ENCODE measurements around the gene RIPPLY3. TPM values are rescaled to one million over a fixed set of nuclear protein-coding genes. Genes with fewer than 3 reads are reported as not detected.
"Not testable (repeated sequence)": the region's sequence is repeated elsewhere in the genome, so short reads cannot be mapped to it uniquely, and the experiment has no call there.

Gene RIPPLY3
- total RNA-seq, 2 experiments from 2014 or later, result 0.17 TPM; not detected in 1

- no peak overlapping the region for H3K4me3 Mint-ChIP-seq
- ChIA-PET POLR2A (no interaction called here), CTCF (interaction anchor here (0.6 to 1.0 kb wide), 2 partner anchors 9 to 562 kb away, joined by 3 read pairs; no protein-coding TSS in a partner anchor)
- H3K4me1 Mint-ChIP-seq, result peaks cover 8% of the 10 kb centered on the region
- no peak overlapping the region for H3K27ac Mint-ChIP-seq
- no peaks in the 10 kb centered on the region for H3K36me3 Mint-ChIP-seq (ENCODE audit: low read depth)
- H3K27me3 Mint-ChIP-seq, result peaks cover 2% of the 10 kb centered on the region
- H3K9me3 Mint-ChIP-seq, result no peaks in the 10 kb centered on the region
- no peak for DNase-seq
Measured at GRCh38 chr21:37040212-37040611, 33.7 kb downstream of the RIPPLY3 start.

DNA sequence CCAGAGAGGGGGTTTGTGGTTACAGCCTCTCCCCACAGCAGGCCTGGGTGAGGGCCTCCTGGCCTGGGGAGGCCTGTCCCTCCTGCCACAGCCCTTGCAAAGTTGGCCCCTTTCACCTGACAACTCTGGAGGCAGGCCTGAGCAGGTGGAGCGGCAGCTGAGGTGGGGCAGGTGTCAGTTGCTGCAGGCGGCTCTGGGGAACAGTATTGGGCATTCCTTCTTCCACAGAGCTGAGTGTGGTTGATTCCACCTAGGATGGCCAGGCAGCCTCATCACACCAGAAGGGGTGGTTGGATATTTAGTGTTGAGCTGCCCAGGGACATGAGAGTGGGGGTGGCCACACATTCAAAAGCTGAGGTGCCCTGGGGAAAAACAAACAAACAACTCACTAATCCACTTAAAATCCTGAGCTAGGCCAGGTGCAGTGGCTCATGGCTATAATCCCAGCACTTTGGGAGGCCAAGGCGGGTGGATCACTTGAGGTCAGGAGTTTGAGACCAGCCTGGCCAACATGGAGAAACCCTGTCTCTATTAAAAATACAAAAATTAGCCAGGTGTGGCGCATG lies 35.3 kb downstream of the RIPPLY3 start:
- Mint-ChIP-seq H3K9me3 (no peaks in the 10 kb centered on the region), H3K4me1 (peaks cover 15% of the 10 kb centered on the region), H3K36me3 (ENCODE audit: low read depth) (no peaks in the 10 kb centered on the region), H3K4me3 (no peak overlapping the region), H3K27me3 (peaks cover 4% of the 10 kb centered on the region), H3K27ac (no peak overlapping the region)
- ChIA-PET POLR2A (no interaction called here), CTCF (interaction anchor here (1.2 kb wide), 1 partner anchor 10 kb away, joined by 3 read pairs; no protein-coding TSS in a partner anchor)
- DNase-seq, result no peak

DNA sequence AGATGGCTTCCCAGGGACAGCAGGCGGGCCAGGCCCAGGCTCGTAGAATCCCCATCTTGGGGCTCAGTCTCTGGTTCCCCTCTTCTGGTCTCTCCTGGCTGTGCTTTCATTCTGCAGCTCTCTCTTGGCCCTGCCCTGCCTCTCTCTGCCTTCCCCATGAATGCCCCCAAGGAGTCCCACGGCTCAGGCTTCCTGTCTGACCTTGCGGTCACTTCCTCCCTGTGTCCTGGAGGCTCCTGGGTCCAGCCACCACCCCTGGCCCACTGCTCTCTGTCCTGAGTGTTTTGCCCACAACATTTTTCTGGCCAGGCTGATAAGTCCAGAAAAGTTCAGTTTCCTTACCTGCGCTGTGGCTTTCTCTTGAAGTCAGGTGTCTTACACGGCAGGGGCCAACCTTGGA lies 37.3 kb downstream of the RIPPLY3 start:
- no peaks in the 10 kb centered on the region for H3K9me3 Mint-ChIP-seq
- ChIA-PET CTCF (interaction anchor here (0.6 kb wide), 1 partner anchor 77 kb away, joined by 3 read pairs; no protein-coding TSS in a partner anchor), POLR2A (no interaction called here)
- no peaks in the 10 kb centered on the region for H3K36me3 Mint-ChIP-seq (ENCODE audit: low read depth)
- DNase-seq, result no peak
- H3K27me3 Mint-ChIP-seq, result peaks cover 14% of the 10 kb centered on the region
- peaks cover 15% of the 10 kb centered on the region for H3K4me1 Mint-ChIP-seq
- H3K4me3 Mint-ChIP-seq, result no peak overlapping the region
- no peak overlapping the region for H3K27ac Mint-ChIP-seq

DNA sequence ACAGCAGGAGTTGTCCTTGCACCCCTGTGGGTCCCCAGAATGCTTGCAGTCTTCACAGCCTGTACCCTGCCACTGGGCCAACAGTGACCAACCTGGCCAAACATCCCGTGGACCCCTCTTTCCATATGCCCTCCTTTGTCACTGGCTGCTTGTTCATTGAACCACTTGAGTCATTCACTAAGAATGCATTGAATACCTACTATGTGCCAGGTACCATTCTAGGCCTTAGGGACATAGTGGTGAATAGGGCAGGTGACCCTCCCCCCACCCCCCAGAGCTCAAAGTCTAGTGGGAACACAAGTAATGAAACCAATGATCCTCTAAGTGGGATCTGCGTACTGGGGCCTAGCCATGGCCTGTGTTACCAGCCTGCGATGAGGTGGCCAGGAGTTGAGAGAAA lies 38.1 kb downstream of the RIPPLY3 start:
- ChIA-PET POLR2A (no interaction called here), CTCF (no interaction called here)
- Mint-ChIP-seq H3K4me1 (peaks cover 15% of the 10 kb centered on the region), H3K27ac (no peak overlapping the region), H3K36me3 (ENCODE audit: low read depth) (no peaks in the 10 kb centered on the region), H3K9me3 (no peaks in the 10 kb centered on the region), H3K27me3 (peaks cover 20% of the 10 kb centered on the region), H3K4me3 (no peak overlapping the region)
- DNase-seq, result no peak

DNA sequence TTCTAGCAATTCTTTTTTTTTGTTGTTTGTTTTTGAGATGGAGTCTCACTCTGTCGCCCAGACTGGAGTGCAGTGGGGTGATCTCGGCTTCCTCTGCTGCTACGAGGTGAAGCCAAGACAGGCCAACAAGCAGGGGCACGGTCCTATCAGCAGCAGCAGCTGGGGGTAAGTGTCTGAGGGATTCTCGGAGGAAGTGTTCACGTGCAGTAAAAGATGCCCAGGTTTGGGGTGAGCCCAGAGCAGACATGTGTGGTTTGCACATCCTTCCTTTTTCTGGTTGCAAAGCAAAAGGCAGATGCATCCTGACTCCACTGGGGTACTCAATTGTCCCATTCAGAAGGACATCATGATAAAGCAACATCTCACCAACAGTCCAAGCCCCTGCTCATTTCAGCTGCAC lies 38.6 kb downstream of the RIPPLY3 start:
- no peaks in the 10 kb centered on the region for H3K36me3 Mint-ChIP-seq (ENCODE audit: low read depth)
- CTCF ChIA-PET, result no interaction called here
- H3K4me1 Mint-ChIP-seq, result peaks cover 15% of the 10 kb centered on the region
- peak; percentile 54 for DNase-seq
- POLR2A ChIA-PET, result no interaction called here
- no peak overlapping the region for H3K4me3 Mint-ChIP-seq
- peak overlapping the region; percentile 1 for H3K27ac Mint-ChIP-seq
- H3K9me3 Mint-ChIP-seq, result no peaks in the 10 kb centered on the region
- H3K27me3 Mint-ChIP-seq, result peaks cover 21% of the 10 kb centered on the region

- Mint-ChIP-seq H3K27me3 (peaks cover 21% of the 10 kb centered on the region), H3K9me3 (no peaks in the 10 kb centered on the region), H3K4me3 (no peak overlapping the region), H3K36me3 (ENCODE audit: low read depth) (no peaks in the 10 kb centered on the region), H3K27ac (no peak overlapping the region), H3K4me1 (peaks cover 15% of the 10 kb centered on the region)
- POLR2A ChIA-PET, result no interaction called here
- CTCF ChIA-PET, result no interaction called here
- no peak for DNase-seq
Measured at GRCh38 chr21:37045556-37045955, 39.1 kb downstream of the RIPPLY3 start.

DNA sequence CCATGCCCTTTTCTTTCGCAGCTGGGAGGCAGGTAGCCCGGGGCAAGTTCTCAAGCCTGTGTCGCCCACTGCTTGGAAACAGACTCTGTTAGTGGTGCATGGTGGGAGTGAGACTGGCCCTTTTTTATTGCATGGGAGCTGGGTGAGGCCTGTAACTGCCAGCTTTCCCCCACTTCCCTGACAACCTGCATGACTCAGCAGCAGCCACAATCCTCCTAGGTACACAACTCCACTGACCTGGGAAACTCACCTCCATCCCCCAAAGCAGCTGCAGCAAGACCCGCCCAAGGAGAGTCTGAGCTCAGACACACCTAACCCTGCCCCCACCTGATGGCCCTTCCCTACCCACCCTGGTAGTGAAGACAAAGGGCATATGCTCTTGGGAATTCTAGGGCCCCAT lies 40.6 kb downstream of the RIPPLY3 start:
- ChIA-PET POLR2A (no interaction called here), CTCF (no interaction called here)
- Mint-ChIP-seq H3K27ac (no peak overlapping the region), H3K4me1 (peaks cover 15% of the 10 kb centered on the region), H3K27me3 (peaks cover 21% of the 10 kb centered on the region), H3K4me3 (no peak overlapping the region), H3K36me3 (ENCODE audit: low read depth) (no peaks in the 10 kb centered on the region), H3K9me3 (no peaks in the 10 kb centered on the region)
- no peak for DNase-seq

DNA sequence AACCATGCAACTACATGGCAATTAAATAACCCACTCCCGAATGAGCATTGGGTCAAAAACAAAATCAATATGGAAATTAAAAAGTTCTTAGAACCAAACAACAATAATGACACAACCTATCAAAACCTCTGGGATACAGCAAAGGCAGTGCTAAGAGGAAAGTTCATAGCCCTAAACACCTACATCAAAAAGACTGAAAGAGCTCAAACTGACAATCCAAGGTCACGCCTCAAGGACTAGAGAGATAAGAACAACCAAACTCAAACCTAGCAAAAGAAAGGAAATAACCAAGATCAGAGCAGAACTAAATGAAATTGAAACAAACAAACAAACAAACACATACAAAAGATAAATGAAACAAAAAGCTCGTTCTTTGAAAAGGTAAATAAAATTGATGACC lies 43.2 kb downstream of the RIPPLY3 start:
- H3K27ac Mint-ChIP-seq, CTCF ChIA-PET, H3K4me3 Mint-ChIP-seq: not testable (repeated sequence)

DNA sequence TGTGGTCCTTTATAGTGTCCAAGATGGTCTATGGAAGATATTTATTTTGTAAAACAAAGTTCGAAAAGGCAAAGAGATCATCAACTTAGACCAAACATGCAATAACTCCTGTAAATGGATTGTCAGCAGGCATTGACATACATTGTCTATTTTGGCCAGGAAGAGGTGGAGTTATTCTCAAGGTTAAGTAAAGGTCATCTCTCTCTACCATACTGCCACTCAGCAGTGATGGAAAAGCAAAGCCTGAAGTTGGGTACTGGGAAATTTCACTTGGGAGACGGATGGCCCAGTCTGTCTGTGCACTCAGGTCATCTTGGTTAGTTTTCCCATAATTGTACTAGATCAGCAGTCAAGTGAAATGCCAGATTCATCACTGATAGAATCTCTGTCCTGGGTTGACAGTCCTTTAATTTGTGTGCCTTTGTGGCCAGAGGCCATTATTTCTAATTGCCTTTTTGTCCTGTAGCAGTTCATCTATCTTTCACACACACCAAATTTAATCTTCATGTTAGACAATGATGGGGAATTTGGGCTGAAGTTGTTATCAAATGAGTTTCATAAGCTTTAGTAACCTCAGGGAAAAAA lies 48.9 kb downstream of the RIPPLY3 start:
- peaks cover 3% of the 10 kb centered on the region for H3K27me3 Mint-ChIP-seq
- no peak overlapping the region for H3K4me3 Mint-ChIP-seq
- H3K36me3 Mint-ChIP-seq (ENCODE audit: low read depth), result no peaks in the 10 kb centered on the region
- no peak overlapping the region for H3K27ac Mint-ChIP-seq
- H3K9me3 Mint-ChIP-seq, result no peaks in the 10 kb centered on the region
- POLR2A ChIA-PET, result no interaction called here
- no peak for DNase-seq
- CTCF ChIA-PET, result no interaction called here
- no peaks in the 10 kb centered on the region for H3K4me1 Mint-ChIP-seq

More for the DNA sequence above, 43.2 kb downstream of the RIPPLY3 start:
- H3K9me3 Mint-ChIP-seq; POLR2A ChIA-PET; DNase-seq; H3K36me3 Mint-ChIP-seq (ENCODE audit: low read depth): not testable (repeated sequence)
- Mint-ChIP-seq H3K27me3 (peaks cover 25% of the 10 kb centered on the region), H3K4me1 (peaks cover 13% of the 10 kb centered on the region)

GRCh38 chr21:37057614-37058013 lies 51.1 kb downstream of the RIPPLY3 start:
- CTCF ChIA-PET, result no interaction called here

DNA sequence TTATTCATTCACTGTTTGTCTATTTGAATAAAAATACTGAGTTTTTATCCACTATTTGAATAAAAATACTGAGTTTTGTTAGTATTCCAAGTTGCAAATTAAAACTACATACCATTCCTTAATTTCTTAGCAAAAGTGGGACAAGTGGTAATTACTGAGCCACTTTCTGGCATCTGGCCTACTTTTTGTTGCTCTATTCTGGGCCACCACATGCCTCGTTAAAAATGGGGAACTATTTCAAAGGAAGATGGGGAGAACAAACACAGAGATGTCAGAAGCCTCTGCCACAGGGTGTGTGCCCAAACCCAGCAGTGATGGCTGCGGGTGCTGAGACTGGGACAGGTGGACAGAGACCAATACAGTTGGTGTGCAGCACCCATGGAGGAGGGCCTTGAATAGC lies 51.8 kb downstream of the RIPPLY3 start:
- H3K4me3 Mint-ChIP-seq, result no peak overlapping the region
- no peak for DNase-seq
- POLR2A ChIA-PET, result no interaction called here
- no peaks in the 10 kb centered on the region for H3K36me3 Mint-ChIP-seq (ENCODE audit: low read depth)
- H3K9me3 Mint-ChIP-seq, result no peaks in the 10 kb centered on the region
- no peak overlapping the region for H3K27ac Mint-ChIP-seq
- peaks cover 3% of the 10 kb centered on the region for H3K27me3 Mint-ChIP-seq
- CTCF ChIA-PET, result no interaction called here
- H3K4me1 Mint-ChIP-seq, result peaks cover 4% of the 10 kb centered on the region

More at GRCh38 chr21:37057614-37058013, 51.1 kb downstream of the RIPPLY3 start:
- DNase-seq, result no peak
- no peaks in the 10 kb centered on the region for H3K9me3 Mint-ChIP-seq
- no peaks in the 10 kb centered on the region for H3K36me3 Mint-ChIP-seq (ENCODE audit: low read depth)
- H3K4me1 Mint-ChIP-seq, result peaks cover 4% of the 10 kb centered on the region
- POLR2A ChIA-PET, result no interaction called here
- no peak overlapping the region for H3K27ac Mint-ChIP-seq
- H3K27me3 Mint-ChIP-seq, result peaks cover 3% of the 10 kb centered on the region
- no peak overlapping the region for H3K4me3 Mint-ChIP-seq

- Mint-ChIP-seq H3K27me3 (no peaks in the 10 kb centered on the region), H3K27ac (no peak overlapping the region), H3K36me3 (ENCODE audit: low read depth) (no peaks in the 10 kb centered on the region), H3K4me1 (peaks cover 4% of the 10 kb centered on the region), H3K4me3 (no peak overlapping the region), H3K9me3 (no peaks in the 10 kb centered on the region)
- POLR2A ChIA-PET, result no interaction called here
- CTCF ChIA-PET, result no interaction called here
- DNase-seq, result no peak
Measured at GRCh38 chr21:37059181-37059580, 52.7 kb downstream of the RIPPLY3 start.

DNA sequence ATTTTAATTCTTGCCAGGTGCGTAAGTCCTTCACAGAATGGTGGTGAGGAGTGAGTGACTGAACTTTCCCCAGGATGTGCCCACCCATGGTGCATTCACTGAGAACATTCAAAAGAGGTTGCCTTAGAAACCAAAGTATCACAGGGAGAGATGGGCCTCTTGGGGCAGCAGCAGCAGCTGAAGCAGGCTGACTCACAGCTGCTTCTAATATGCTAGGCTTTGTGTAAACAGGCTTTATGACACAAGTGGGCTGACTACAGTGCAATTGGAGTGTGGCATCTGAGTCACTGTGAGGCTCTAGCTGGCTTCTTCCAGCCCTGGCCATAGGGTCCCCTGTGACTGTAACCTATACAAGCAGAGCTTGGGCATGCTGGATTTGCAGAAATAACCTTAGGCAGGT lies 53.8 kb downstream of the RIPPLY3 start:
- Mint-ChIP-seq H3K4me3 (no peak overlapping the region), H3K27me3 (no peaks in the 10 kb centered on the region), H3K36me3 (ENCODE audit: low read depth) (peaks cover 5% of the 10 kb centered on the region), H3K27ac (no peak overlapping the region), H3K9me3 (no peaks in the 10 kb centered on the region), H3K4me1 (peaks cover 4% of the 10 kb centered on the region)
- no peak for DNase-seq
- ChIA-PET CTCF (no interaction called here), POLR2A (no interaction called here)

- Mint-ChIP-seq H3K27me3 (no peaks in the 10 kb centered on the region), H3K27ac (no peak overlapping the region), H3K9me3 (no peaks in the 10 kb centered on the region), H3K4me3 (no peak overlapping the region), H3K4me1 (peaks cover 4% of the 10 kb centered on the region), H3K36me3 (ENCODE audit: low read depth) (peaks cover 8% of the 10 kb centered on the region)
- no peak for DNase-seq
- CTCF ChIA-PET, result no interaction called here
- POLR2A ChIA-PET, result no interaction called here
Measured at GRCh38 chr21:37061926-37062592, 55.6 kb downstream of the RIPPLY3 start.
